Measurements from ENCODE around the gene NECAB2.

Gene NECAB2

DNA sequence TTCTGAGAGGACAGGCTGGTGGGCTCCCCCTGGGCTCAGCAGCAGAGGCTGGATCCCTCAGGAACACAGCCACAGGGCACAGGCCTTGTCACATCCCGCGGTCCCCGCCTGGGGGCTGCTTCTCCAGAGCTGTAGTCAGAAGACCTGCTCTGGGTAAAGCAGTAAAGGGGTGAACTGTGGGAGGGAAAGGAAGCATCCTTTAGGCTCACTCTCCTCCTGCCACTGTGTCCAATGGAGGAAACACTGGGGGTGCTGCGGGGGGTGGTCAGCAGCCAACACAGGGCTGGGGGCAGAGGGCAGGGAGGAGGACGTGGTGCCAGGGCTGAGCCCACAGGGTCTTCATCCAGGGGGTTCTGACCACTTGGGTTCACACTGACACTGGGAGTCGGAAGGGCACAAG lies 79.6 kb downstream of the NECAB2 start:
- DNase-seq, result no peak

DNA sequence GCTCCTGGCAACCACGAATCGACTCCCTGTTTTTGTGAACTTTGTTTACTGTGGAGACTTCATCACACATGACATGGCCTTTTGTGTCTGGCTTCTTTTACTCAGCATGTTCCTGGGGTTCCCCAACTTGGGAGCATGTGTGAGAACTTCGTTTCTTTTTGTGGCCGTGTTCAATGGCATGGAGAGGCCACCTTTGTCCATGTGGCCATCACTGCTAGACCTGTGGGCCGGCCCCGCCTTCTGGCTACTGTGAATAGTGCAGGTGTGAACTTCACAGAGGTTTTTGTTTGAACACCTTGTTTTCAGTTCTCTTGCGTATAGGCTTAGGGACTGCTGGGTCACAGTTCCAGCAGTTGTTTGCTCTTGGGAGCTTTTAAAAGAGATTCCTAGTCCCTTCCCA lies 80.2 kb downstream of the NECAB2 start:
- no peak for DNase-seq

DNA sequence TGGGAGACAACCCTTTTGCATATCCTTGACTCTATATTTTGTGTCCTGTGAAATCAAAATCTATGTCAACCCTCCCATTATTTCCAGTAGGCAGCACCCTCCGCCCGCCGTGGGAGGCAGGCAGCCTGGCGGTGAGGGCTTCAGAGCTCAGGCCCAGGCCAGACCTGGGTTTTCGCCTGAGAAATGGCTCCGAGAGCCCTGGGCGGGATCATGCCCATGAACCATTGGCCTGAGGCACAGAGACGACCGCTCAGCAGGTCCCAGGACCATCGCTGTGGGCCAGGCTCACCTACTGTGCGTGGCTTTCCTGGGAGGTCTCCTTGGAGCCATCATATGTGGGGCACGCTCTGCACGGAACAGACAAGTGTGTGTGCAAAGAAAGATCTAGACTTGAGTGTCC lies 80.8 kb downstream of the NECAB2 start:
- no peak for DNase-seq

DNA sequence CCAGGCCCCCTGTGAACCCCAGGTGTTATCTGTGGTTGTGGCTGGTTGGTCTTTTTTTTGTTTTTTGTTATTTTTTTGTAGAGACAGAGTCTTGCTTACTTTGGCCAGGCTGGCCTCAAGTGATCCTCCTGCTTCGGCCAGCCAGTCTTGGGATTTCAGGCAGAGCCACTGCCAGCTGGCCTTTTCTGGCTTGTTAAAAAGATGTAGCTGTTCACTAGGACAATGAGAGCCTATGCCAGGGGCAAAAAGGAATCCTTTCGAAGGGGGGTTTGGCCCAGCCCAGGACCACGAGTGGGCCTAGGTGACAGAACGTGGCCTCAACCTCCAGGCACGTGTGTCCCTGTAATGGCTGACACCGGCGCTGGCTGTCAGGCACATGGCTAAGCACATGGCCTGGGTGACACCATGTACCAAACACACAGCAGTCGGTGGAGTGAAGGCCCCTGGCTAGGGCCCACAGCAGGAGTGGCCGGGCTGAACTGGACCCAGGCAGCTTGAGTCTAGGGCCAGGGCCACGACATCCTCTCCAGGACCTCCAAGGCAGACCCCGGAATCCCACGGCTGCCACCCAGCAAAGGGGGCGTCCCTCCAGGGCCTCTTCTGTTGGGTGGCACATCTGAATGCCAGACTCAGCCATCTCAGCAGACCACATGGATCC lies 81.5 kb downstream of the NECAB2 start:
- DNase-seq, result no peak

DNA sequence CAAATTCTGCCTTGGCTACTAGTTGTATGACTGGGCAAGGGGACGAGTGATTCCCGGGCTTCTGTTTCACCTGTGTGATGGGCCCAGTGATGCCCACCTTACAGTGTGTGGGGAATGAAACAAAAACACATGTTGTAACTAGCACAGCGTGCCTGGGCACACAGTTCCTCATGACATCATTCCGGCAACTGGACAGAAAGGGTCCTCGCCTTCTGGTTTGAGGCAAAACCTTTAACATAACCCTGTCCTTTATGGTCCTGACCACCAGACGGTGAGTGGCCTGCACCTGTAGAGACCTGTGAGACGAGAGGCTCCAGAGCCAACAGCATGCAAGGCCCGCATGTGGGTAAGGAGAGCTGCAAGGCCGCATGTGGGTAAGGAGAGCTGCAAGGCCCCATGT lies 82.3 kb downstream of the NECAB2 start:
- no peak for DNase-seq

DNA sequence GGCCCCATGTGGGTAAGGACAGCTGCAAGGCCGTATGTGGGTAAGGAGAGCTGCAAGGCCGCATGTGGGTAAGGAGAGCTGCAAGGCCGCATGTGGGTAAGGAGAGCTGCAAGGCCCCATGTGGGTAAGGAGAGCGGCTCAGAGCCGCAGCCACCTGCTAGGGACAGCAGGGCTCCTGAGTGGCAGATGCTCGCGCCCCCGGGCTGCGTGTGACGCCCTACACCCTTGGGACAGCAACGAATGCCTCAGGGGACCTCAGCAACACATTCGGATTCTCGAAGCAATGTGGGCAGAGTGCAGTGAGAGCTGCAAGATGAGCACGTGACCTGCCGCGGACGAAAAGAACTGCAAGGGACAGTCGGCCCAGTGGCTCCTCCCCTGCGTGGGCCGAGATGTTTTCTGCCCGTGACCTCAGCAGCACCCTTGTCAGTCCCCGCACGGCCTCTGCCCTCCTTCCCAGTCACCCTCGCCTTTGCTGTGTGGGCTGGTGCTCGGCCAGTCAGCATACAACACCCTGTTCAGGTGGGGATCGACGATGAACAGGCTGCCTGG lies 84.1 kb downstream of the NECAB2 start:
- DNase-seq, result no peak
